GM12878 (cell line): ENCODE results near the gene BRD1. TPM values are rescaled to one million over a fixed set of nuclear protein-coding genes. Genes with fewer than 3 reads are reported as not detected.

ENCODE experiments used
- ATAC-seq: fragments of 200-7000 bp; cut with Tn5 transposase; 3 replicates; pipeline ENCODE4 v1.9.1; 2020; ENCODE audit warnings: mild to moderate bottlenecking, moderate library complexity
- BruUV-seq: library from RNA; stranded (reverse); fragments of 400-500 nt; replicated peaks from 2 replicates; lab custom pipeline; 2021; lab: Mats Ljungman, UMichigan
- CTCF ChIA-PET: fragments of 300-600 bp; sonication (Branson Sonifier 250); formaldehyde crosslinking; extraction: SDS; loops from one replicate; lab custom pipeline; 2021; ENCODE audit warnings: inconsistent platforms; lab: Yijun Ruan, JAX
- POLR2A ChIA-PET: fragments of 350-600 bp; formaldehyde crosslinking; extraction: SDS; loops from one replicate; lab custom pipeline; 2021; ENCODE audit warnings: inconsistent platforms; lab: Charles Lee
- RAD21 ChIA-PET: fragments of 300-600 bp; sonication (Branson Sonifier 250); formaldehyde crosslinking; loops from one replicate; lab custom pipeline; 2023; ENCODE audit warnings: antibody characterized with exemption; ENCODE audit not compliant: unreplicated experiment; lab: Charles Lee
- SMC1A ChIA-PET: fragments of 300-600 bp; sonication (Branson Sonifier 250); formaldehyde crosslinking; loops from one replicate; lab custom pipeline; 2023; ENCODE audit not compliant: unreplicated experiment, uncharacterized antibody; lab: Charles Lee
- DNase-seq: peaks from one replicate; pipeline ENCODE4 v3.0.0-alpha.2; 2011; ENCODE audit warnings: low read depth, low spot score
- FAIRE-seq: peaks from 3 replicates; lab custom pipeline; 2011; peaks lifted over from hg19 to GRCh38; lab: Jason Lieb, UNC
- H2AFZ ChIP-seq: 2 replicates; pipeline ENCODE4 v1.6.0; 2011; ENCODE audit warnings: low read depth, low read length, control low read depth; ENCODE audit not compliant: control insufficient read depth
- H3K27ac ChIP-seq: 2 replicates; pipeline ENCODE4 v1.5.1; 2011; ENCODE audit warnings: control low read depth; ENCODE audit not compliant: control insufficient read depth, insufficient read depth
- H3K27me3 ChIP-seq, 2 experiments: replicated peaks in 1 of 2; 2 replicates each; pipeline versions ENCODE4 v1.6.0 to v1.6.1; 2011; ENCODE audit warnings: low read length in 1 of 2; ENCODE audit not compliant: control insufficient read depth in 2 of 2, insufficient read depth in 2 of 2
- H3K36me3 ChIP-seq, 2 experiments: 2 replicates each; pipeline ENCODE4 v1.5.1; 2011; ENCODE audit warnings: low read length in 1 of 2; ENCODE audit not compliant: control insufficient read depth in 2 of 2, insufficient read depth in 2 of 2
- H3K4me1 ChIP-seq: 2 replicates; pipeline ENCODE4 v1.6.1; 2011; ENCODE audit warnings: mild to moderate bottlenecking, low read length, moderate library complexity, mixed read lengths; ENCODE audit not compliant: control insufficient read depth, insufficient read depth
- H3K4me2 ChIP-seq: 2 replicates; pipeline ENCODE4 v1.6.0; 2011; ENCODE audit warnings: control low read depth; ENCODE audit not compliant: control insufficient read depth, insufficient read depth
- H3K4me3 ChIP-seq: fragments of 200-600 bp; sonication (generic); 2 replicates; pipeline ENCODE4 v1.5.1; 2016
- H3K79me2 ChIP-seq: 2 replicates; pipeline ENCODE4 v1.6.0; 2011; ENCODE audit warnings: low read length; ENCODE audit not compliant: control insufficient read depth, insufficient read depth
- H3K9ac ChIP-seq: 2 replicates; pipeline ENCODE4 v1.8.0; 2011; ENCODE audit warnings: low read length, control low read depth, mixed read lengths; ENCODE audit not compliant: control insufficient read depth, insufficient read depth
- H3K9me3 ChIP-seq: replicated peaks from 3 replicates; pipeline ENCODE4 v1.5.1; 2011; ENCODE audit warnings: mild to moderate bottlenecking, low read length; ENCODE audit not compliant: control insufficient read depth, insufficient read depth
- H4K20me1 ChIP-seq: 2 replicates; pipeline ENCODE4 v1.6.0; 2011; ENCODE audit not compliant: control insufficient read depth, insufficient read depth
- CBX3 ChIP-seq: fragments of 200-600 bp; sonication (generic); IDR thresholded peaks from 2 replicates; pipeline ENCODE4 v1.6.1; 2016; ENCODE audit warnings: low read depth, borderline replicate concordance
- DPF2 ChIP-seq: fragments of 450-650 bp; IDR thresholded peaks from 2 replicates; pipeline ENCODE4 v1.6.1; 2017; ENCODE audit warnings: mild to moderate bottlenecking
- FOXK2 ChIP-seq: fragments of 450-650 bp; IDR thresholded peaks from 2 replicates; pipeline ENCODE4 v1.6.1; 2017; ENCODE audit warnings: mild to moderate bottlenecking, moderate library complexity
- HCFC1 ChIP-seq: fragments of 150-350 bp; IDR thresholded peaks from 2 replicates; pipeline ENCODE4 v1.6.1; 2014; ENCODE audit warnings: low read length
- IRF4 ChIP-seq: IDR thresholded peaks from 2 replicates; pipeline ENCODE4 v1.6.1; 2011; ENCODE audit warnings: low read depth, low read length
- NFIC ChIP-seq: IDR thresholded peaks from 2 replicates; pipeline ENCODE4 v1.6.1; 2012; ENCODE audit warnings: low read depth, mild to moderate bottlenecking, inconsistent platforms, low read length, moderate library complexity
- RAD21 ChIP-seq: IDR thresholded peaks from 2 replicates; pipeline ENCODE4 v1.6.1; 2011; ENCODE audit warnings: mild to moderate bottlenecking, low read depth, low read length, moderate library complexity; ENCODE audit not compliant: insufficient read depth
- STAT1 ChIP-seq: fragments of 450-650 bp; conservative IDR thresholded peaks from 2 replicates; pipeline ENCODE4 v1.6.1; 2014; ENCODE audit warnings: antibody characterized with exemption, mild to moderate bottlenecking
- TCF12 ChIP-seq: IDR thresholded peaks from 2 replicates; pipeline ENCODE4 v1.6.1; 2011; ENCODE audit warnings: low read depth, mild to moderate bottlenecking, low read length
- ZNF622 ChIP-seq: fragments of 450-650 bp; IDR thresholded peaks from 2 replicates; pipeline ENCODE4 v1.6.1; 2017; ENCODE audit warnings: mild to moderate bottlenecking, inconsistent platforms
- WGBS: methylation state at CpG from one replicate; pipeline ENCODE4 v1.1.6; 2016; ENCODE audit warnings: low lambda C conversion rate; ENCODE audit not compliant: insufficient replicate concordance, insufficient coverage; ENCODE audit errors: missing lambda C conversion rate; 5-methylcytosine and 5-hydroxymethylcytosine counted together
- in situ Hi-C: fragments of 300-500 bp; cut with MboI; formaldehyde crosslinking; loops from 9 replicates; pipeline ENCODE4 v1.14.3; 2018; ENCODE audit warnings: mixed read lengths
- intact Hi-C: fragments of 100-400 bp; cut with micrococcal nuclease; formaldehyde crosslinking; loops from one replicate; pipeline ENCODE4 v1.14.2; 2022; ENCODE audit not compliant: unreplicated experiment
- polyA plus RNA-seq, 11 experiments: library from polyadenylated mRNA; depleted of rRNA in 4 of 11; unstranded in 6 of 11; stranded (reverse) in 5 of 11; fragments of >200 nt; fragmentation: Nextera tagmentation in 4 of 11; fragmentation: Illumina TruSeq in 1 of 11; extraction: Ambion mirVana in 4 of 11; extraction: Trizol in 1 of 11; gene quantifications; 1 replicate in 1 of 11; 2 replicates in 10 of 11; pipeline versions ENCODE4 v1.2.1 to v1.2.3, GENCODE V29; 2011 to 2016; ENCODE audit warnings: inconsistent platforms in 2 of 11, missing spikeins in 2 of 11, low read depth in 1 of 11
- total RNA-seq, 4 experiments: library from RNA; depleted of rRNA in 3 of 4; stranded (reverse); fragments of >200 nt in 3 of 4; fragmentation: Illumina TruSeq in 1 of 4; extraction: Trizol in 1 of 4; gene quantifications; 2 replicates each; pipeline versions ENCODE4 v1.2.1 to v1.2.3, GENCODE V29; 2013 to 2021
- TF ChIP-seq, protein P1 (sequence below): fragments of 450-650 bp; IDR thresholded peaks from 2 replicates; pipeline ENCODE4 v1.6.1; 2017; ENCODE audit warnings: mild to moderate bottlenecking, moderate library complexity

BRD1 gene
- total and polyA plus RNA-seq, 10 of the 15 experiments (the other 5 are each of a cell fraction or from before 2014, with no cell fraction given), result 0.90 to 26.4 (median 7.1) TPM

DNA sequence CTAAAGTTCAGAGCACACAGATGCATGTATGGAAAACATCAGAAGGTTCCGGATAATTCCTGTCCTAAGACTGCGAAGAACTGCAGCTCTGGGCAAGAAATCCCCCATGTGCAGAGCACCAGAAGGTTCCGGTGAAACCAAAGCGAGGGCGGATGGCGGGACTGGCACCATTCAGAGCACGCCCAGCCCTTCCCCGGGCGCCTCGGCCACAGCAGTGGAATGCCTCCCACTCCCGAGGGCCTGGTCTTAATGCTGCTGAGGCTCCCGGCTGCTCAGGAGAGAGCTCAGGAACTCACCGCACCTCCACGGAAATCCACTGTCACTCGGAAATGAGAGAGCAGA is 43.1 kb downstream of the BRD1 start:
- peaks cover 6% of the 10 kb centered on the region for H4K20me1 ChIP-seq
- intact Hi-C loops (no loop called here), in situ Hi-C loops (no loop called here)
- ChIA-PET SMC1A (no interaction called here), RAD21 (no interaction called here), CTCF (no interaction called here), POLR2A (no interaction called here)
- DNase-seq (no peak), FAIRE-seq (no peak), ATAC-seq (no peak)
- H3K36me3 ChIP-seq, result peaks cover 17 to 38% of the 10 kb centered on the region in 2 experiments
- H3K4me2 ChIP-seq, result no peak overlapping the region
- H3K4me3 ChIP-seq, result no peak overlapping the region
- WGBS, result 91% methylated on average over 15 of the region's 15 CpGs
- no peak overlapping the region for H3K27ac ChIP-seq
- H3K9me3 ChIP-seq, result no peaks in the 10 kb centered on the region
- no TSS peak for BruUV-seq
- no peaks in the 10 kb centered on the region for H3K4me1 ChIP-seq
- TF ChIP-seq IRF4 (no peak), TCF12 (no peak), NFIC (no peak), DPF2 (no peak), STAT1 (no peak), CBX3 (no peak), FOXK2 (no peak), ZNF622 (no peak), HCFC1 (no peak), RAD21 (no peak)
- TF ChIP-seq, protein P1, sequence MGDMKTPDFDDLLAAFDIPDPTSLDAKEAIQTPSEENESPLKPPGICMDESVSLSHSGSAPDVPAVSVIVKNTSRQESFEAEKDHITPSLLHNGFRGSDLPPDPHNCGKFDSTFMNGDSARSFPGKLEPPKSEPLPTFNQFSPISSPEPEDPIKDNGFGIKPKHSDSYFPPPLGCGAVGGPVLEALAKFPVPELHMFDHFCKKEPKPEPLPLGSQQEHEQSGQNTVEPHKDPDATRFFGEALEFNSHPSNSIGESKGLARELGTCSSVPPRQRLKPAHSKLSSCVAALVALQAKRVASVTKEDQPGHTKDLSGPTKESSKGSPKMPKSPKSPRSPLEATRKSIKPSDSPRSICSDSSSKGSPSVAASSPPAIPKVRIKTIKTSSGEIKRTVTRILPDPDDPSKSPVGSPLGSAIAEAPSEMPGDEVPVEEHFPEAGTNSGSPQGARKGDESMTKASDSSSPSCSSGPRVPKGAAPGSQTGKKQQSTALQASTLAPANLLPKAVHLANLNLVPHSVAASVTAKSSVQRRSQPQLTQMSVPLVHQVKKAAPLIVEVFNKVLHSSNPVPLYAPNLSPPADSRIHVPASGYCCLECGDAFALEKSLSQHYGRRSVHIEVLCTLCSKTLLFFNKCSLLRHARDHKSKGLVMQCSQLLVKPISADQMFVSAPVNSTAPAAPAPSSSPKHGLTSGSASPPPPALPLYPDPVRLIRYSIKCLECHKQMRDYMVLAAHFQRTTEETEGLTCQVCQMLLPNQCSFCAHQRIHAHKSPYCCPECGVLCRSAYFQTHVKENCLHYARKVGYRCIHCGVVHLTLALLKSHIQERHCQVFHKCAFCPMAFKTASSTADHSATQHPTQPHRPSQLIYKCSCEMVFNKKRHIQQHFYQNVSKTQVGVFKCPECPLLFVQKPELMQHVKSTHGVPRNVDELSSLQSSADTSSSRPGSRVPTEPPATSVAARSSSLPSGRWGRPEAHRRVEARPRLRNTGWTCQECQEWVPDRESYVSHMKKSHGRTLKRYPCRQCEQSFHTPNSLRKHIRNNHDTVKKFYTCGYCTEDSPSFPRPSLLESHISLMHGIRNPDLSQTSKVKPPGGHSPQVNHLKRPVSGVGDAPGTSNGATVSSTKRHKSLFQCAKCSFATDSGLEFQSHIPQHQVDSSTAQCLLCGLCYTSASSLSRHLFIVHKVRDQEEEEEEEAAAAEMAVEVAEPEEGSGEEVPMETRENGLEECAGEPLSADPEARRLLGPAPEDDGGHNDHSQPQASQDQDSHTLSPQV, result no peak
- H2AFZ ChIP-seq, result no peak overlapping the region
- peaks cover 2% of the 10 kb centered on the region for H3K79me2 ChIP-seq
- H3K9ac ChIP-seq, result no peak overlapping the region
- no peaks in the 10 kb centered on the region for H3K27me3 ChIP-seq
